Chondrocyte (in vitro differentiated cells): Measurements from ENCODE around the gene IRGC. TPM values are rescaled to one million over a fixed set of nuclear protein-coding genes. Genes with fewer than 3 reads are reported as not detected.
"Not testable (repeated sequence)": the region's sequence is repeated elsewhere in the genome, so short reads cannot be mapped to it uniquely, and the experiment has no call there.

Experiments
- DNase-seq: peaks from one replicate; pipeline ENCODE4 v3.0.0; 2021; ENCODE audit warnings: mixed read lengths, low spot score
- H3K27ac Mint-ChIP-seq: one replicate; pipeline ENCODE4 v1.8.0; 2021; ENCODE audit warnings: mild to moderate bottlenecking, moderate library complexity, mixed read lengths; ENCODE audit not compliant: unreplicated experiment
- H3K27me3 Mint-ChIP-seq: 2 replicates; pipeline ENCODE4 v1.8.0; 2021; ENCODE audit warnings: low read depth, mixed read lengths
- H3K36me3 Mint-ChIP-seq: 2 replicates; pipeline ENCODE4 v1.8.0; 2021; ENCODE audit warnings: low read depth, mixed read lengths
- H3K4me1 Mint-ChIP-seq: 2 replicates; pipeline ENCODE4 v1.8.0; 2021; ENCODE audit warnings: low read depth, mild to moderate bottlenecking, mixed read lengths
- H3K4me3 Mint-ChIP-seq: one replicate; pipeline ENCODE4 v1.8.0; 2021; ENCODE audit warnings: mild to moderate bottlenecking, moderate library complexity, mixed read lengths; ENCODE audit not compliant: unreplicated experiment
- H3K9me3 Mint-ChIP-seq: 2 replicates; pipeline ENCODE4 v1.8.0; 2021; ENCODE audit warnings: low read depth, mixed read lengths
- total RNA-seq: library from RNA; stranded (reverse); gene quantifications from 3 replicates; pipeline ENCODE4 v1.2.1, GENCODE V29; 2021
- TF ChIP-seq, protein P1 (sequence below): fragments of 200-600 bp; sonication (generic); IDR thresholded peaks from 2 replicates; pipeline ENCODE4 v1.5.0; 2021; ENCODE audit warnings: antibody characterized with exemption, mild to moderate bottlenecking, moderate library complexity

The IRGC gene
- total RNA-seq, 1 donor from 2014 or later, result not detected

GRCh38 chr19:43755256-43755801 is 39.5 kb downstream of the IRGC start:
- no peak for DNase-seq
- H3K9me3 Mint-ChIP-seq, result no peaks in the 10 kb centered on the region
- peaks cover 2% of the 10 kb centered on the region for H3K36me3 Mint-ChIP-seq
- H3K4me1 Mint-ChIP-seq, result peaks cover 76% of the 10 kb centered on the region
- no peaks in the 10 kb centered on the region for H3K27me3 Mint-ChIP-seq
- peak overlapping the region; percentile 97 for H3K27ac Mint-ChIP-seq
- peak overlapping the region; percentile 85 for H3K4me3 Mint-ChIP-seq
- TF ChIP-seq, protein P1, sequence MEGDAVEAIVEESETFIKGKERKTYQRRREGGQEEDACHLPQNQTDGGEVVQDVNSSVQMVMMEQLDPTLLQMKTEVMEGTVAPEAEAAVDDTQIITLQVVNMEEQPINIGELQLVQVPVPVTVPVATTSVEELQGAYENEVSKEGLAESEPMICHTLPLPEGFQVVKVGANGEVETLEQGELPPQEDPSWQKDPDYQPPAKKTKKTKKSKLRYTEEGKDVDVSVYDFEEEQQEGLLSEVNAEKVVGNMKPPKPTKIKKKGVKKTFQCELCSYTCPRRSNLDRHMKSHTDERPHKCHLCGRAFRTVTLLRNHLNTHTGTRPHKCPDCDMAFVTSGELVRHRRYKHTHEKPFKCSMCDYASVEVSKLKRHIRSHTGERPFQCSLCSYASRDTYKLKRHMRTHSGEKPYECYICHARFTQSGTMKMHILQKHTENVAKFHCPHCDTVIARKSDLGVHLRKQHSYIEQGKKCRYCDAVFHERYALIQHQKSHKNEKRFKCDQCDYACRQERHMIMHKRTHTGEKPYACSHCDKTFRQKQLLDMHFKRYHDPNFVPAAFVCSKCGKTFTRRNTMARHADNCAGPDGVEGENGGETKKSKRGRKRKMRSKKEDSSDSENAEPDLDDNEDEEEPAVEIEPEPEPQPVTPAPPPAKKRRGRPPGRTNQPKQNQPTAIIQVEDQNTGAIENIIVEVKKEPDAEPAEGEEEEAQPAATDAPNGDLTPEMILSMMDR, result no peak

DNA sequence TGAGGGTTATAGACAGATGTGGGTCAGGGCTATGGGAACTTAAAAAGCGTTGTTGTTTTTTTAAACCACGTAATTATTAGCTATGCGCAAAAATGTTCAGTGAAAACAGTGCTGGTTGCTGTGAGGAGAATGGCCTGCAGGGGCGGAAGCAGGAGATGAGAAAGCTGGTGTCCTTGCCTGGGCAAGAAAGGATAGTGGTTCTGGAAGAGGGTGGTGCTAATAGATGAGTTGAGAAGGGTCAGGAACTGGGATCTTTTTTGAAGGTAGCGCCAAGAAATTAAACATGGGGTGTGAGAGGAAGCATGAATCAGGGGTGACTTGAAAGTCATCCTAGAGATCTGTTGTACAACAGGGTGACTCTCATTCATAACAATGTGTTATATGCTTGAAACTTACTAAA is 43.6 kb downstream of the IRGC start:
- DNase-seq, result no peak

DNA sequence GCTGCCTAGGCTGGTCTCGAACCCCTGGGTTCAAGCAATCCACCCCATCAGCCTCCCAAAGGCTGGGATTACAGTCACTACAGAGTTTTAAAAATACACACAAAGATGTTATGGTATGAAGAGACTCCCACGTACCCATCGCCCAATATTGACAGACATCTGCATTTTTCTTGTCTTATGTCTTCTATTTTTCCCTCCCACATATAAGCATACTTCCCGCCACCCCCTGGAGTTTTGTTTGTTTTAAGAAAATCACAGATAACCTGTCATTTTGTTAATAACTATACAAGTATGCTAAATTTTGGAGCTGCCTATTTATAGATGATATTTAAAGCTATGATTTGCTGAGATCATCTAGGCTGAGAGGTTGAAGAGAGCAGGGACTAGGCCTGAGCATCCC is 45.1 kb downstream of the IRGC start:
- Mint-ChIP-seq H3K36me3 (no peaks in the 10 kb centered on the region), H3K27ac (peak overlapping the region; percentile 25), H3K9me3 (no peaks in the 10 kb centered on the region), H3K4me1 (peaks cover 83% of the 10 kb centered on the region), H3K27me3 (no peaks in the 10 kb centered on the region), H3K4me3 (no peak overlapping the region)
- TF ChIP-seq, protein P1, result no peak
- DNase-seq, result no peak

More for the DNA sequence above, 43.6 kb downstream of the IRGC start:
- peaks cover 79% of the 10 kb centered on the region for H3K4me1 Mint-ChIP-seq
- H3K27me3 Mint-ChIP-seq, result no peaks in the 10 kb centered on the region
- no peak overlapping the region for H3K4me3 Mint-ChIP-seq
- H3K36me3 Mint-ChIP-seq, result no peaks in the 10 kb centered on the region
- H3K27ac Mint-ChIP-seq, result peak overlapping the region; percentile 77
- H3K9me3 Mint-ChIP-seq, result no peaks in the 10 kb centered on the region
- TF ChIP-seq, protein P1, result peak; percentile 77

DNA sequence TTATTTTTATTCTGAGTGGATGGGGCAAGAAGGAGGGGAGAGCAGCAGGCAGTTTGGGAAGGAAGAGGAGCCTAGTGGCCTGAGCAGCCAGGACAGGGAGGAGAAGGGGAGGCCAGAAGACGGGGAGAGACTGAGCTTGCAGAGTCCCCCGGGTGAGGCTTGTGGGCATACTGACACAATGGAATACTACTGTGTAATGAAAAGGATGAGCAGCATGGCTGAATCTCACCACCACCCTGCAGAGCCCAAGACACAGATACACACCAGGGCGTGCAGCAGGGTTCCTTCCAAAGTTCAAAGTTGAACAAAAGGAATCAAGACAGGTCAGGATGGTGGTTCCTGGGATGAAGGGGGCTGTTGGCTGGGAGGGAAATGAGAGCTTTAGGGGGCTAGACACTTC is 46.9 kb downstream of the IRGC start:
- H3K4me1 Mint-ChIP-seq, result peaks cover 71% of the 10 kb centered on the region

GRCh38 chr19:43763473-43763939 is 47.6 kb downstream of the IRGC start:
- Mint-ChIP-seq H3K4me1 (peaks cover 65% of the 10 kb centered on the region), H3K27me3 (no peaks in the 10 kb centered on the region), H3K4me3 (no peak overlapping the region), H3K27ac (peak overlapping the region; percentile 90), H3K9me3 (no peaks in the 10 kb centered on the region), H3K36me3 (no peaks in the 10 kb centered on the region)
- TF ChIP-seq, protein P1, result no peak
- no peak for DNase-seq

More for the DNA sequence above, 46.9 kb downstream of the IRGC start:
- H3K36me3 Mint-ChIP-seq, result no peaks in the 10 kb centered on the region
- TF ChIP-seq, protein P1, result no peak
- no peaks in the 10 kb centered on the region for H3K9me3 Mint-ChIP-seq
- H3K27ac Mint-ChIP-seq, result peak overlapping the region; percentile 90
- no peak overlapping the region for H3K4me3 Mint-ChIP-seq
- DNase-seq, result no peak
- no peaks in the 10 kb centered on the region for H3K27me3 Mint-ChIP-seq

DNA sequence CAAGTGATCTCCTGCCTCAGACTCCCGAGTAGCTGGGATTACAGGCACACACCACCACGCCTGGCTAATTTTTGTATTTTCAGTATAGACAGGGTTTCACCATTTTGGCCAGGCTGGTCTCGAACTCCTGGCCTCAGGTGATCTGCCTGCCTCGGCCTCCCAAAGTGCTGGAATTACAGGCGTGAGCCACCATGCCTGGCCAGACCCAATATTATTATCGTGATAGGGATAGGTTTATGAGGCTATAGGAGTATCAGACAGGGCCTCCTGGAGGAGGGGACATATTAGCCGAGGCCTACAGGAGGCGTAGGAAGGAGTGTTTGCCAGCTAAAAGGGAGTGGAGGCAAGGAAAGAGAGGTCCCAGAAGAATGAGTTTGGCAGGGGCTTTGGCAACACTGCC is 48.8 kb downstream of the IRGC start:
- peak; percentile 20 for DNase-seq
- Mint-ChIP-seq H3K4me1 (peaks cover 55% of the 10 kb centered on the region), H3K27ac (peak overlapping the region; percentile 95)
- H3K4me3 Mint-ChIP-seq, H3K27me3 Mint-ChIP-seq, H3K36me3 Mint-ChIP-seq, H3K9me3 Mint-ChIP-seq: not testable (repeated sequence)
